Liver (tissue), 9 donors: ENCODE results near the gene IMPG1. TPM values are rescaled to one million over a fixed set of nuclear protein-coding genes. Genes with fewer than 3 reads are reported as not detected.

Source experiments
- DNase-seq: peaks from one replicate; pipeline ENCODE4 v3.0.0-alpha.2; 2017; ENCODE audit warnings: low spot score
- H3K27ac ChIP-seq, 2 donors: one replicate each; pipeline ENCODE4 v1.7.0; 2013; ENCODE audit warnings: inconsistent platforms in 2 of 2, low read length in 2 of 2, control low read depth in 1 of 2, low read depth in 1 of 2, mild to moderate bottlenecking in 1 of 2
- H3K27me3 ChIP-seq, 4 donors: one replicate each; pipeline versions ENCODE4 v1.6.1 to v1.7.0; 2013; ENCODE audit warnings: low read length in 3 of 4, inconsistent platforms in 1 of 4, mild to moderate bottlenecking in 1 of 4, moderate library complexity in 1 of 4; ENCODE audit not compliant: control insufficient read depth in 4 of 4, insufficient read depth in 4 of 4
- H3K36me3 ChIP-seq, 4 donors: one replicate each; pipeline versions ENCODE4 v1.6.1 to v1.7.0; 2013; ENCODE audit warnings: low read length in 3 of 4, mild to moderate bottlenecking in 3 of 4, low read depth in 1 of 4, moderate library complexity in 1 of 4; ENCODE audit not compliant: control insufficient read depth in 4 of 4, insufficient read depth in 3 of 4
- H3K4me1 ChIP-seq, 4 donors: one replicate each; pipeline versions ENCODE4 v1.6.1 to v1.7.0; 2013; ENCODE audit warnings: low read length in 3 of 4, mild to moderate bottlenecking in 3 of 4, moderate library complexity in 1 of 4; ENCODE audit not compliant: control insufficient read depth in 4 of 4, insufficient read depth in 4 of 4
- H3K4me3 ChIP-seq, 3 donors: one replicate each; pipeline versions ENCODE4 v1.6.1 to v1.7.0; 2013; ENCODE audit warnings: low read length in 3 of 3, control low read depth in 1 of 3, low read depth in 1 of 3, mild to moderate bottlenecking in 1 of 3
- H3K9ac ChIP-seq, 2 donors: one replicate each; pipeline ENCODE4 v1.7.0; 2013; ENCODE audit warnings: low read length in 2 of 2, mild to moderate bottlenecking in 2 of 2, moderate library complexity in 2 of 2, control low read depth in 1 of 2, low read depth in 1 of 2
- H3K9me3 ChIP-seq, 4 donors: one replicate each; pipeline versions ENCODE4 v1.6.1 to v1.7.0; 2013; ENCODE audit warnings: low read length in 3 of 4; ENCODE audit not compliant: control insufficient read depth in 4 of 4
- EGR1 ChIP-seq, 2 donors: IDR thresholded peaks; 2 replicates each; pipeline ENCODE4 v1.6.1; 2016 to 2018; ENCODE audit warnings: antibody characterized with exemption in 2 of 2, low read depth in 2 of 2
- FOXA1 ChIP-seq: IDR thresholded peaks from 2 replicates; pipeline ENCODE4 v1.6.1; 2016; ENCODE audit warnings: antibody characterized with exemption
- FOXA2 ChIP-seq: IDR thresholded peaks from 2 replicates; pipeline ENCODE4 v1.6.1; 2016; ENCODE audit warnings: antibody characterized with exemption
- GABPA ChIP-seq, 2 donors: IDR thresholded peaks in 1 of 2; conservative IDR thresholded peaks in 1 of 2; 2 replicates each; pipeline ENCODE4 v1.6.1; 2016; ENCODE audit warnings: antibody characterized with exemption in 2 of 2, mild to moderate bottlenecking in 1 of 2, moderate library complexity in 1 of 2
- HNF4A ChIP-seq, 2 donors: conservative IDR thresholded peaks; 2 replicates each; pipeline ENCODE4 v1.6.1; 2016; ENCODE audit warnings: antibody characterized with exemption in 2 of 2, mild to moderate bottlenecking in 2 of 2
- HNF4G ChIP-seq: IDR thresholded peaks from 2 replicates; pipeline ENCODE4 v1.6.1; 2016; ENCODE audit warnings: antibody characterized with exemption
- JUND ChIP-seq, 2 donors: IDR thresholded peaks; 2 replicates each; pipeline ENCODE4 v1.6.1; 2016; ENCODE audit warnings: antibody characterized with exemption in 2 of 2
- NR2F2 ChIP-seq: IDR thresholded peaks from 2 replicates; pipeline ENCODE4 v1.6.1; 2016; ENCODE audit warnings: antibody characterized with exemption
- RAD21 ChIP-seq, 2 donors: IDR thresholded peaks; 2 replicates each; pipeline ENCODE4 v1.6.1; 2016; ENCODE audit warnings: antibody characterized with exemption in 2 of 2, mild to moderate bottlenecking in 2 of 2
- RXRA ChIP-seq, 2 donors: IDR thresholded peaks; 2 replicates each; pipeline ENCODE4 v1.6.1; 2017 to 2018; ENCODE audit warnings: antibody characterized with exemption in 2 of 2, mild to moderate bottlenecking in 1 of 2
- SP1 ChIP-seq: IDR thresholded peaks from 2 replicates; pipeline ENCODE4 v1.6.1; 2018; ENCODE audit warnings: antibody characterized with exemption, mild to moderate bottlenecking
- TAF1 ChIP-seq: conservative IDR thresholded peaks from 2 replicates; pipeline ENCODE4 v1.6.1; 2016; ENCODE audit warnings: antibody characterized with exemption, mild to moderate bottlenecking
- YY1 ChIP-seq: IDR thresholded peaks from 2 replicates; pipeline ENCODE4 v1.6.1; 2016; ENCODE audit warnings: antibody characterized with exemption, mild to moderate bottlenecking
- polyA plus RNA-seq, 2 donors: library from polyadenylated mRNA; stranded (reverse) in 1 of 2; unstranded in 1 of 2; fragments of 200-250 nt in 1 of 2; fragments of >200 nt in 1 of 2; fragmentation: Nextera tagmentation in 1 of 2; extraction: Ambion mirVana in 1 of 2; gene quantifications; one replicate each; pipeline versions ENCODE4 v1.2.1 to v1.2.3, GENCODE V29; 2013 to 2015
- total RNA-seq, 2 donors: library from RNA; depleted of rRNA; stranded (reverse); fragments of >200 nt; gene quantifications; one replicate each; pipeline ENCODE4 v1.2.3, GENCODE V29; 2014
- TF ChIP-seq, protein P1 (sequence below): IDR thresholded peaks from 2 replicates; pipeline ENCODE4 v1.6.1; 2016; ENCODE audit warnings: antibody characterized with exemption
- TF ChIP-seq, protein P2 (sequence below): IDR thresholded peaks from 2 replicates; pipeline ENCODE4 v1.6.1; 2016; ENCODE audit warnings: antibody characterized with exemption
- TF ChIP-seq, protein P3 (sequence below): fragments of 150-350 bp; IDR thresholded peaks from 2 replicates; pipeline ENCODE4 v1.5.1; 2017; ENCODE audit warnings: improper control_type of control experiment, low read depth, low read length; ENCODE audit not compliant: missing input control
- TF ChIP-seq, protein P4 (sequence below): IDR thresholded peaks from 2 replicates; pipeline ENCODE4 v1.6.1; 2016; ENCODE audit warnings: antibody characterized with exemption
- TF ChIP-seq, protein P5 (sequence below): IDR thresholded peaks from 2 replicates; pipeline ENCODE4 v1.6.1; 2016; ENCODE audit warnings: antibody characterized with exemption, mild to moderate bottlenecking
- donor health status: healthy.
- donor health status: healthy.
- donor health status: healthy.
- donor health status: healthy.
- donor health status: healthy.

IMPG1 gene
- total and polyA plus RNA-seq, 4 donors = not detected

DNA sequence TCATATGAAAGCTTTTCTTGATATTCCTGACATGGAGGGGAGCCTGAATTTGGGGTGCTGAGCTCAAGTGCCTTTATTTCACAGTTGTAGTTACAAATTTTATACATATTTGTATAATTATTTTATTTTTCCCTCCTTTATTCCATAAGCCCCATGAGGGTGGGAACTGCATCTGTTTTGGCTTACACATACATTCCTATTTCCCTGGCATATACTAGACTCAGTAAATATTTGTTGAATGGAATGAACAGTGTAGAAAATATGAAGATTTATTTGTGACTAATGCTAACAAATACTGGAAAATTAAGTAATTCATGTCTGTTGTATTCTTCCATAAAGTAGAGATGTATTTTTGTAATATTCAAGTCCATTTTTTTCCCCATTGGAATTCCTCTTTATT is 196.3 kb downstream of the IMPG1 start:
- Histone ChIP-seq H3K27ac (no peak overlapping the region), H3K9ac (no peak overlapping the region), H3K4me1 (no peaks in the 10 kb centered on the region), H3K4me3 (no peak overlapping the region), H3K36me3 (peaks cover 0 to 11% (median 2%) of the 10 kb centered on the region in 4 donors), H3K27me3 (no peaks in the 10 kb centered on the region), H3K9me3 (no peaks in the 10 kb centered on the region)
- TF ChIP-seq FOXA2 (no peak), HNF4A (conservative IDR thresholded peaks at IDR 0.05) (no peak), JUND (IDR thresholded peaks at IDR 0.05) (no peak), TAF1 (no peak), FOXA1 (no peak), YY1 (no peak), EGR1 (IDR thresholded peaks at IDR 0.05; ENCODE audit: low read depth in 2 of 2) (no peak), SP1 (no peak), HNF4G (no peak), RAD21 (IDR thresholded peaks at IDR 0.05) (no peak), NR2F2 (no peak), RXRA (IDR thresholded peaks at IDR 0.05) (no peak), GABPA (IDR thresholded peaks at IDR 0.05 in 1 of 2, conservative IDR thresholded peaks at IDR 0.05 in 1 of 2) (no peak)
- TF ChIP-seq, protein P1, sequence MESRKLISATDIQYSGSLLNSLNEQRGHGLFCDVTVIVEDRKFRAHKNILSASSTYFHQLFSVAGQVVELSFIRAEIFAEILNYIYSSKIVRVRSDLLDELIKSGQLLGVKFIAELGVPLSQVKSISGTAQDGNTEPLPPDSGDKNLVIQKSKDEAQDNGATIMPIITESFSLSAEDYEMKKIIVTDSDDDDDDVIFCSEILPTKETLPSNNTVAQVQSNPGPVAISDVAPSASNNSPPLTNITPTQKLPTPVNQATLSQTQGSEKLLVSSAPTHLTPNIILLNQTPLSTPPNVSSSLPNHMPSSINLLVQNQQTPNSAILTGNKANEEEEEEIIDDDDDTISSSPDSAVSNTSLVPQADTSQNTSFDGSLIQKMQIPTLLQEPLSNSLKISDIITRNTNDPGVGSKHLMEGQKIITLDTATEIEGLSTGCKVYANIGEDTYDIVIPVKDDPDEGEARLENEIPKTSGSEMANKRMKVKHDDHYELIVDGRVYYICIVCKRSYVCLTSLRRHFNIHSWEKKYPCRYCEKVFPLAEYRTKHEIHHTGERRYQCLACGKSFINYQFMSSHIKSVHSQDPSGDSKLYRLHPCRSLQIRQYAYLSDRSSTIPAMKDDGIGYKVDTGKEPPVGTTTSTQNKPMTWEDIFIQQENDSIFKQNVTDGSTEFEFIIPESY = no peak
- TF ChIP-seq, protein P2, sequence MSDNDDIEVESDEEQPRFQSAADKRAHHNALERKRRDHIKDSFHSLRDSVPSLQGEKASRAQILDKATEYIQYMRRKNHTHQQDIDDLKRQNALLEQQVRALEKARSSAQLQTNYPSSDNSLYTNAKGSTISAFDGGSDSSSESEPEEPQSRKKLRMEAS = no peak
- TF ChIP-seq, protein P3, sequence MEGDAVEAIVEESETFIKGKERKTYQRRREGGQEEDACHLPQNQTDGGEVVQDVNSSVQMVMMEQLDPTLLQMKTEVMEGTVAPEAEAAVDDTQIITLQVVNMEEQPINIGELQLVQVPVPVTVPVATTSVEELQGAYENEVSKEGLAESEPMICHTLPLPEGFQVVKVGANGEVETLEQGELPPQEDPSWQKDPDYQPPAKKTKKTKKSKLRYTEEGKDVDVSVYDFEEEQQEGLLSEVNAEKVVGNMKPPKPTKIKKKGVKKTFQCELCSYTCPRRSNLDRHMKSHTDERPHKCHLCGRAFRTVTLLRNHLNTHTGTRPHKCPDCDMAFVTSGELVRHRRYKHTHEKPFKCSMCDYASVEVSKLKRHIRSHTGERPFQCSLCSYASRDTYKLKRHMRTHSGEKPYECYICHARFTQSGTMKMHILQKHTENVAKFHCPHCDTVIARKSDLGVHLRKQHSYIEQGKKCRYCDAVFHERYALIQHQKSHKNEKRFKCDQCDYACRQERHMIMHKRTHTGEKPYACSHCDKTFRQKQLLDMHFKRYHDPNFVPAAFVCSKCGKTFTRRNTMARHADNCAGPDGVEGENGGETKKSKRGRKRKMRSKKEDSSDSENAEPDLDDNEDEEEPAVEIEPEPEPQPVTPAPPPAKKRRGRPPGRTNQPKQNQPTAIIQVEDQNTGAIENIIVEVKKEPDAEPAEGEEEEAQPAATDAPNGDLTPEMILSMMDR = no peak
- TF ChIP-seq, protein P4, sequence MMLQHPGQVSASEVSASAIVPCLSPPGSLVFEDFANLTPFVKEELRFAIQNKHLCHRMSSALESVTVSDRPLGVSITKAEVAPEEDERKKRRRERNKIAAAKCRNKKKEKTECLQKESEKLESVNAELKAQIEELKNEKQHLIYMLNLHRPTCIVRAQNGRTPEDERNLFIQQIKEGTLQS = no peak
- TF ChIP-seq, protein P5, sequence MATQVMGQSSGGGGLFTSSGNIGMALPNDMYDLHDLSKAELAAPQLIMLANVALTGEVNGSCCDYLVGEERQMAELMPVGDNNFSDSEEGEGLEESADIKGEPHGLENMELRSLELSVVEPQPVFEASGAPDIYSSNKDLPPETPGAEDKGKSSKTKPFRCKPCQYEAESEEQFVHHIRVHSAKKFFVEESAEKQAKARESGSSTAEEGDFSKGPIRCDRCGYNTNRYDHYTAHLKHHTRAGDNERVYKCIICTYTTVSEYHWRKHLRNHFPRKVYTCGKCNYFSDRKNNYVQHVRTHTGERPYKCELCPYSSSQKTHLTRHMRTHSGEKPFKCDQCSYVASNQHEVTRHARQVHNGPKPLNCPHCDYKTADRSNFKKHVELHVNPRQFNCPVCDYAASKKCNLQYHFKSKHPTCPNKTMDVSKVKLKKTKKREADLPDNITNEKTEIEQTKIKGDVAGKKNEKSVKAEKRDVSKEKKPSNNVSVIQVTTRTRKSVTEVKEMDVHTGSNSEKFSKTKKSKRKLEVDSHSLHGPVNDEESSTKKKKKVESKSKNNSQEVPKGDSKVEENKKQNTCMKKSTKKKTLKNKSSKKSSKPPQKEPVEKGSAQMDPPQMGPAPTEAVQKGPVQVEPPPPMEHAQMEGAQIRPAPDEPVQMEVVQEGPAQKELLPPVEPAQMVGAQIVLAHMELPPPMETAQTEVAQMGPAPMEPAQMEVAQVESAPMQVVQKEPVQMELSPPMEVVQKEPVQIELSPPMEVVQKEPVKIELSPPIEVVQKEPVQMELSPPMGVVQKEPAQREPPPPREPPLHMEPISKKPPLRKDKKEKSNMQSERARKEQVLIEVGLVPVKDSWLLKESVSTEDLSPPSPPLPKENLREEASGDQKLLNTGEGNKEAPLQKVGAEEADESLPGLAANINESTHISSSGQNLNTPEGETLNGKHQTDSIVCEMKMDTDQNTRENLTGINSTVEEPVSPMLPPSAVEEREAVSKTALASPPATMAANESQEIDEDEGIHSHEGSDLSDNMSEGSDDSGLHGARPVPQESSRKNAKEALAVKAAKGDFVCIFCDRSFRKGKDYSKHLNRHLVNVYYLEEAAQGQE = no peak
- DNase-seq = no peak
